ENCODE results near the gene UBE2C.

The UBE2C gene

GRCh38 chr20:45817376-45818194 lies 5.1 kb downstream of the UBE2C start:
- H3K27ac ChIP-seq (ENCODE audit: low read depth, low read length) = no peak overlapping the region
- TF ChIP-seq EZH2phosphoT487 (conservative IDR thresholded peaks at IDR 0.05; ENCODE audit: low read length) (no peak), CTCF (IDR thresholded peaks at IDR 0.05; ENCODE audit: insufficient read depth, low read length, poor library complexity, severe bottlenecking) (no peak)
- H2AFZ ChIP-seq (ENCODE audit: low read depth, low read length, severe bottlenecking) = no peak overlapping the region
- H3K27me3 ChIP-seq (ENCODE audit: low read length) = no peaks in the 10 kb centered on the region
- H3K9me2 ChIP-seq (replicated peaks; ENCODE audit: insufficient read depth, low read length) = no peaks in the 10 kb centered on the region
- no peak overlapping the region for H3K4me3 ChIP-seq (ENCODE audit: insufficient read depth, low read length, poor library complexity, severe bottlenecking)
- peaks cover 26% of the 10 kb centered on the region for H3F3A ChIP-seq (ENCODE audit: insufficient read depth)
- no peaks in the 10 kb centered on the region for H3K9me3 ChIP-seq (ENCODE audit: insufficient read depth, low read length)
- no peak overlapping the region for H3K9ac ChIP-seq (ENCODE audit: low read length)
- peaks cover 20% of the 10 kb centered on the region for H3K36me3 ChIP-seq (ENCODE audit: low read length)
- no peak overlapping the region for H3K4me2 ChIP-seq (ENCODE audit: low read depth, low read length, poor library complexity, severe bottlenecking)
- H3K79me2 ChIP-seq (ENCODE audit: insufficient read depth, low read length) = peaks cover 17% of the 10 kb centered on the region
- H4K20me1 ChIP-seq (ENCODE audit: low read depth, low read length) = no peaks in the 10 kb centered on the region

- Histone ChIP-seq H2AFZ (ENCODE audit: low read depth, low read length, severe bottlenecking) (no peak overlapping the region), H3F3A (ENCODE audit: insufficient read depth) (peaks cover 26% of the 10 kb centered on the region), H3K4me2 (ENCODE audit: low read depth, low read length, poor library complexity, severe bottlenecking) (no peak overlapping the region), H3K36me3 (ENCODE audit: low read length) (peaks cover 20% of the 10 kb centered on the region), H3K4me3 (ENCODE audit: insufficient read depth, low read length, poor library complexity, severe bottlenecking) (no peak overlapping the region), H4K20me1 (ENCODE audit: low read depth, low read length) (no peaks in the 10 kb centered on the region), H3K9ac (ENCODE audit: low read length) (no peak overlapping the region), H3K9me3 (ENCODE audit: insufficient read depth, low read length) (no peaks in the 10 kb centered on the region), H3K79me2 (ENCODE audit: insufficient read depth, low read length) (peaks cover 10% of the 10 kb centered on the region), H3K27ac (ENCODE audit: low read depth, low read length) (no peak overlapping the region), H3K27me3 (ENCODE audit: low read length) (no peaks in the 10 kb centered on the region), H3K9me2 (replicated peaks; ENCODE audit: insufficient read depth, low read length) (no peaks in the 10 kb centered on the region)
- TF ChIP-seq EZH2phosphoT487 (conservative IDR thresholded peaks at IDR 0.05; ENCODE audit: low read length) (no peak), CTCF (IDR thresholded peaks at IDR 0.05; ENCODE audit: insufficient read depth, low read length, poor library complexity, severe bottlenecking) (no peak)
Observed at GRCh38 chr20:45818239-45818638, 5.8 kb downstream of the UBE2C start.

GRCh38 chr20:45819466-45819865 lies 7.0 kb downstream of the UBE2C start:
- no peak overlapping the region for H3K9ac ChIP-seq (ENCODE audit: low read length)
- H3K36me3 ChIP-seq (ENCODE audit: low read length) = peaks cover 13% of the 10 kb centered on the region; the same call in 1 of the 2 replicates
- no peaks in the 10 kb centered on the region for H3K9me2 ChIP-seq (replicated peaks; ENCODE audit: insufficient read depth, low read length)
- H3K27ac ChIP-seq (ENCODE audit: low read depth, low read length) = no peak overlapping the region
- no peak overlapping the region for H3K4me2 ChIP-seq (ENCODE audit: low read depth, low read length, poor library complexity, severe bottlenecking)
- H3F3A ChIP-seq (ENCODE audit: insufficient read depth) = peaks cover 26% of the 10 kb centered on the region
- H3K9me3 ChIP-seq (ENCODE audit: insufficient read depth, low read length) = no peaks in the 10 kb centered on the region
- H4K20me1 ChIP-seq (ENCODE audit: low read depth, low read length) = no peaks in the 10 kb centered on the region
- H3K27me3 ChIP-seq (ENCODE audit: low read length) = no peaks in the 10 kb centered on the region
- TF ChIP-seq CTCF (IDR thresholded peaks at IDR 0.05; ENCODE audit: insufficient read depth, low read length, poor library complexity, severe bottlenecking) (no peak), EZH2phosphoT487 (conservative IDR thresholded peaks at IDR 0.05; ENCODE audit: low read length) (no peak)
- no peak overlapping the region for H2AFZ ChIP-seq (ENCODE audit: low read depth, low read length, severe bottlenecking)
- 0 out of 2 replicates have a peak, but pooled peaks cover 1% of the 10 kb centered on the region for H3K79me2 ChIP-seq (ENCODE audit: insufficient read depth, low read length)
- no peak overlapping the region for H3K4me3 ChIP-seq (ENCODE audit: insufficient read depth, low read length, poor library complexity, severe bottlenecking)
